Left ventricle myocardium inferior (tissue), 1 donor: Measurements from ENCODE around the gene MAP2K4. TPM values are rescaled to one million over a fixed set of nuclear protein-coding genes. Genes with fewer than 3 reads are reported as not detected.

Experiments used
- DNase-seq: peaks from one replicate; pipeline ENCODE4 v3.0.0-alpha.2; 2020
- H3K27ac ChIP-seq: fragments of 200-600 bp; replicated peaks from 2 replicates; pipeline ENCODE4 v1.8.0; 2021
- H3K27me3 ChIP-seq: fragments of 200-600 bp; 2 replicates; pipeline ENCODE4 v1.8.0; 2021; ENCODE audit warnings: low read depth
- H3K36me3 ChIP-seq: fragments of 200-600 bp; 2 replicates; pipeline ENCODE4 v1.8.0; 2021
- H3K4me1 ChIP-seq: fragments of 200-600 bp; 2 replicates; pipeline ENCODE4 v1.8.0; 2021
- H3K4me3 ChIP-seq: fragments of 200-600 bp; 2 replicates; pipeline ENCODE4 v1.8.0; 2021; ENCODE audit warnings: mild to moderate bottlenecking, moderate library complexity
- H3K9me3 ChIP-seq: fragments of 200-600 bp; replicated peaks from 2 replicates; pipeline ENCODE4 v1.8.0; 2021
- CTCF ChIP-seq: fragments of 200-600 bp; IDR thresholded peaks from 2 replicates; pipeline ENCODE4 v1.8.0; 2021; ENCODE audit warnings: antibody characterized with exemption, mild to moderate bottlenecking, borderline replicate concordance
- intact Hi-C: fragments of 100-400 bp; cut with micrococcal nuclease; formaldehyde crosslinking; loops from one replicate; pipeline ENCODE4 v1.11.0; 2022
- total RNA-seq: library from RNA; stranded (reverse); fragmentation: NEBNext Ultra II Directional; extraction: Animal tissue kit (Norgen Biotek cat#: 25700); gene quantifications from one replicate; pipeline ENCODE4 v1.2.1, GENCODE V29; 2021
- donor health status: DM: no; HTN: yes; CAD: no; lungs with severe emphysema.

Gene MAP2K4
- total RNA-seq, 1 donor from 2014 or later = 28.5 TPM

GRCh38 chr17:12085076-12085949, 64.6 kb downstream of the MAP2K4 start:
- no peak for DNase-seq
- H3K27me3 ChIP-seq = no peaks in the 10 kb centered on the region
- no peak overlapping the region for H3K4me3 ChIP-seq
- no peak for TF ChIP-seq CTCF
- no peak overlapping the region for H3K27ac ChIP-seq
- H3K9me3 ChIP-seq = no peaks in the 10 kb centered on the region
- intact Hi-C loops = no loop called here
- H3K4me1 ChIP-seq = peaks cover 35% of the 10 kb centered on the region
- H3K36me3 ChIP-seq = peaks cover 4% of the 10 kb centered on the region

GRCh38 chr17:12088035-12088434, 67.4 kb downstream of the MAP2K4 start:
- H3K27me3 ChIP-seq = no peaks in the 10 kb centered on the region
- H3K36me3 ChIP-seq = no peaks in the 10 kb centered on the region
- H3K4me3 ChIP-seq = no peak overlapping the region
- no peak overlapping the region for H3K27ac ChIP-seq
- peaks cover 18% of the 10 kb centered on the region for H3K4me1 ChIP-seq
- no peak for DNase-seq
- intact Hi-C loops = no loop called here
- no peaks in the 10 kb centered on the region for H3K9me3 ChIP-seq
- no peak for TF ChIP-seq CTCF

- H3K4me3 ChIP-seq = no peak overlapping the region
- no peaks in the 10 kb centered on the region for H3K9me3 ChIP-seq
- no peak for TF ChIP-seq CTCF
- intact Hi-C loops = no loop called here
- H3K27me3 ChIP-seq = no peaks in the 10 kb centered on the region
- peaks cover 14% of the 10 kb centered on the region for H3K4me1 ChIP-seq
- no peaks in the 10 kb centered on the region for H3K36me3 ChIP-seq
- no peak for DNase-seq
- no peak overlapping the region for H3K27ac ChIP-seq
Measured at GRCh38 chr17:12089809-12090384, 69.2 kb downstream of the MAP2K4 start.

- H3K9me3 ChIP-seq = no peaks in the 10 kb centered on the region
- no peak for TF ChIP-seq CTCF
- peaks cover 16% of the 10 kb centered on the region for H3K36me3 ChIP-seq
- no peaks in the 10 kb centered on the region for H3K27me3 ChIP-seq
- intact Hi-C loops = no loop called here
- H3K4me3 ChIP-seq = no peak overlapping the region
- H3K27ac ChIP-seq = no peak overlapping the region
- DNase-seq = no peak
- peaks cover 6% of the 10 kb centered on the region for H3K4me1 ChIP-seq
Measured at GRCh38 chr17:12094336-12094735, 73.7 kb downstream of the MAP2K4 start.

GRCh38 chr17:12095522-12095921, 74.8 kb downstream of the MAP2K4 start:
- intact Hi-C loops = no loop called here
- H3K27ac ChIP-seq = no peak overlapping the region
- TF ChIP-seq CTCF = no peak
- H3K36me3 ChIP-seq = peaks cover 26% of the 10 kb centered on the region
- no peak overlapping the region for H3K4me3 ChIP-seq
- DNase-seq = no peak
- no peaks in the 10 kb centered on the region for H3K4me1 ChIP-seq
- no peaks in the 10 kb centered on the region for H3K27me3 ChIP-seq
- no peaks in the 10 kb centered on the region for H3K9me3 ChIP-seq
